ENCODE data around the gene DLG2.

- TF ChIP-seq, protein P1, sequence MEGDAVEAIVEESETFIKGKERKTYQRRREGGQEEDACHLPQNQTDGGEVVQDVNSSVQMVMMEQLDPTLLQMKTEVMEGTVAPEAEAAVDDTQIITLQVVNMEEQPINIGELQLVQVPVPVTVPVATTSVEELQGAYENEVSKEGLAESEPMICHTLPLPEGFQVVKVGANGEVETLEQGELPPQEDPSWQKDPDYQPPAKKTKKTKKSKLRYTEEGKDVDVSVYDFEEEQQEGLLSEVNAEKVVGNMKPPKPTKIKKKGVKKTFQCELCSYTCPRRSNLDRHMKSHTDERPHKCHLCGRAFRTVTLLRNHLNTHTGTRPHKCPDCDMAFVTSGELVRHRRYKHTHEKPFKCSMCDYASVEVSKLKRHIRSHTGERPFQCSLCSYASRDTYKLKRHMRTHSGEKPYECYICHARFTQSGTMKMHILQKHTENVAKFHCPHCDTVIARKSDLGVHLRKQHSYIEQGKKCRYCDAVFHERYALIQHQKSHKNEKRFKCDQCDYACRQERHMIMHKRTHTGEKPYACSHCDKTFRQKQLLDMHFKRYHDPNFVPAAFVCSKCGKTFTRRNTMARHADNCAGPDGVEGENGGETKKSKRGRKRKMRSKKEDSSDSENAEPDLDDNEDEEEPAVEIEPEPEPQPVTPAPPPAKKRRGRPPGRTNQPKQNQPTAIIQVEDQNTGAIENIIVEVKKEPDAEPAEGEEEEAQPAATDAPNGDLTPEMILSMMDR (IDR thresholded peaks at IDR 0.05; ENCODE audit: low read length) = no peak
- TF ChIP-seq EZH2phosphoT487 (IDR thresholded peaks at IDR 0.05; ENCODE audit: low read length) = no peak
Observed at GRCh38 chr11:84990141-84990540, 637.0 kb downstream of the DLG2 start.

Measured in MM.1S (cell line).